ENCODE results near the gene HINT1.
"Not testable (repeated sequence)": the region's sequence is repeated elsewhere in the genome, so short reads cannot be mapped to it uniquely, and the experiment has no call there.

The HINT1 gene

DNA sequence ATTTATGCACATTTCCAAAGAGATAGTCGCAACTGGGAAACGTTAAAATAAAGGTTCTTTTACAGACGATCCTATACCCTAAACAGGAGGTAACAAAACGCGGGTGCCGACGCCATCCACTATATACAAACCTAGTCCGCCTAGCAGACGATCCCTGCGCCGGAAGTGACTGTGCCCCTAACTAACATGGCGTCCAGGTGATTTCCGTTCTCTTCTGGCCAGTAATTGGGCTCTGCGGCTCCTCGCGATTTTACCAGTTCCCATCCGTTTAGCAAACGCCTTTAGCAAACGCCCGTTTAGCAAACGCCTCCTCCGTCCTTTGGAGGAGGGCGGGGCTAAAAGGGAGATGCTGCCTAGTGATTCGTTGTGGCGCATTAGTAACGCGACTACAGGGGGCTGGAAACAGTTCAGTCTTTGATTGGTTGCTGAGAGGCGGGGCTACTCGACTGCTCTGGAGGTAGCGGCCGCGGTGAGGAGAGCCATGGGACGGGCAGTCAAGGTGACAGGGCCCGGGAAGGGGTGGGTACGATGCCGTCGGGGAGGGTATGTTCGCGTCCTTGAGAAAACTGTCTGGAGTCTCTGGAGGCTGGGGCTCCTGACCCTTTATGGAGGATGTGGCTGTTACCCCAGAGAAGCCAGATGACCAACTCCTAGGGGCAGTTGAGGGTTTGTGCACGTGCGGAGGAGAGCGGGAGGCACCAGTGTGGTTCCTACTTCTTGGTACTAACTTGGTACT lies 5.7 kb upstream of the HINT1 start, which contains the start of gene LYRM7:
Gene LYRM7, plus strand, starts transcription at position 405 of the 736 bp plus-strand sequence. Its CDS starts 77 bp downstream, at position 482.
- DNase-seq: peak; percentile 95

DNA sequence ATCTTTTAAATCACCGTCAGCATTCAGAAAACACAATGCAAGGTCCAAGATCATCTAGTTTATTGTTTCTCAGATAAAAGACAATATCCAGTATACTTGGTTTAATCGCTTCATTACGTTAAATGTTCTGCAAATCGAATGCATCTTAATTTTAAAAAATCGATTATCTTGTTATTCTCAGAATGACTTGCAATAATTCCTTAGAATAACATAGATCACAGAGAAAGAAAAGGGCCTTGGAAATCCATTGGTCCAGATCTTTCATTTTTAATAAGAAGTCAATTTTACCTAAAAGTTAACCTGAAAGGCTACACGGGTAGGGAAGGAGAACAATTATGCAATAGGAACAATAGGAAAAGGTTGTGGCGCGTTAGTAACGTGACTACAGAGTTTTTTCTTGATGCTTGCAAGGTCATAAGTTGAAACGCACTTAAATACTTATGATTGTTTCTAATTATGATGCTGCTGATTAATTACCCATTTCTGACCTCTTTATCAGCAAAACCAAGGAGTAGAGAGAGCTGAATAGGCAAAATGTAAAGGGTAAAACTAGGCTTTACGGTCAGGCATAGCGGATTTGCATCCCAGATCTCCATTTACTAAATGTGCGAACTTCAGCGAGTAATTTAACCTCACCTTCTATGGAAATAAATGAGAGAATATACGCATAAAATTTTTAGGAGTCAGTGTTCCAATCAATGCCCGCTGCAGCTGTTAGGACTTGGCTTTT lies 4.9 kb upstream of the HINT1 start:
- DNase-seq: no peak

DNA sequence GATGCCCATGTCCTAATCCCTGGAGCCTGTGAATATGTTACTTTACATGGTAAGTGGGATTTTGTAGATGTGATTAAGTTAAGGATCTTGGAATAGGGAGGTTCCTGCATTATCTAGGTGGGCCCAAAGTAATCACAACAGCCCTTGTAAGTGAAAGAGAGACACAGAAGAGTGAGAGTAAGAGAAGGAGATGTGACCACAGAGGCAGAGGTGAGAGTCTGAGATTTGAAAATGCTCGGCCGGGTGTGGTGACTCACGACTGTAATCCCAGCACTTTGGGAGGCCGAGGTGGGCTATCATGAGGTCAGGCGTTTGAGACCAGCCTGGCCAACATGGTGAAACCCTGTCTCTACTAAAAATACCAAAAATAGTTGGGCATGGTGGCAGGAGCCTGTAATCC lies 2.6 kb upstream of the HINT1 start:
- no peak for DNase-seq

DNA sequence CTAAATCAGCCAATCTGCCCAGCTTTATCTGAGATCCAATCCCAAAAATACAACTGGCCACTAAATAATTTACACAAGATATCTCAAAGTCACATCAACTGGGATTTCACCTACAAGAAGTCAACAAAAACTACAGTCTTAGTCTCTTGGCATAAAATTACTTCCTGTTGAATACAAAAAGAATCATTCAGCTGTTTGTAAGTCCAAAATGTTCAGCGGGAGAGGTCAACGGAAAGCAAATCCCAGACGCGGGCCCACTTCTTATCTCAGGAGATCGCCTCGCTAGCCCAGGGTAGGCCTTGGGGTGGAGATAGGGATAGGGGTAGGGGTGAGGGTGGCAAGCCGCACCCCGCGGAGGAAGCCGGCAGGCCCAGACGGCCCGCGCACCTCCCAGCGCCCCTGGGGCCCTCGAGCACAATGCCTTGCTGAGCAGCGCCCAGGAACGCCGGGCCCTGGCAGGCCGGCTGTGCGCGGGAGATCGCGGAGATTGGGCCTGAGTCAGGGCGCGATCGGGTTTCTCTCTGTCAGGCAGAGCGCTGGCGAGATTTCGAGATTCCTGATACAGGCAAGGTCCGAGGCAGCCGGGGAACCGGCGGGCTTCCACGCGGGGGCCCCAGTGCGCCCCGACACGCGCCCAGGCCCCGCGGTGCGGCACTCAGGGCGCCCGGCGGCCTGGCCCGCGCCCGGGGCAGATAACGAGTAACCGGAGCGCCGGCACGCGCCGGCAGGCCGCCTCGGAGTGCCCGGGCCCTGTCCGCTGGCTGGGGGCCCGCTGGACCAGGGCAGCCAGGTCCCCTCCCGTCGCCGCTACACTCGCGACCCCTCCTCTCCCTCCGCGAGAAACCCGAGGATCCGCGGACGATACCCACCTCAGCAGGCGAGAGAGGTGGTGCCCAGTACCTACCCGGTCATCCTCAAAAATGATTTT lies 601 bp downstream of the HINT1 start:
- DNase-seq: peak; percentile 78

DNA sequence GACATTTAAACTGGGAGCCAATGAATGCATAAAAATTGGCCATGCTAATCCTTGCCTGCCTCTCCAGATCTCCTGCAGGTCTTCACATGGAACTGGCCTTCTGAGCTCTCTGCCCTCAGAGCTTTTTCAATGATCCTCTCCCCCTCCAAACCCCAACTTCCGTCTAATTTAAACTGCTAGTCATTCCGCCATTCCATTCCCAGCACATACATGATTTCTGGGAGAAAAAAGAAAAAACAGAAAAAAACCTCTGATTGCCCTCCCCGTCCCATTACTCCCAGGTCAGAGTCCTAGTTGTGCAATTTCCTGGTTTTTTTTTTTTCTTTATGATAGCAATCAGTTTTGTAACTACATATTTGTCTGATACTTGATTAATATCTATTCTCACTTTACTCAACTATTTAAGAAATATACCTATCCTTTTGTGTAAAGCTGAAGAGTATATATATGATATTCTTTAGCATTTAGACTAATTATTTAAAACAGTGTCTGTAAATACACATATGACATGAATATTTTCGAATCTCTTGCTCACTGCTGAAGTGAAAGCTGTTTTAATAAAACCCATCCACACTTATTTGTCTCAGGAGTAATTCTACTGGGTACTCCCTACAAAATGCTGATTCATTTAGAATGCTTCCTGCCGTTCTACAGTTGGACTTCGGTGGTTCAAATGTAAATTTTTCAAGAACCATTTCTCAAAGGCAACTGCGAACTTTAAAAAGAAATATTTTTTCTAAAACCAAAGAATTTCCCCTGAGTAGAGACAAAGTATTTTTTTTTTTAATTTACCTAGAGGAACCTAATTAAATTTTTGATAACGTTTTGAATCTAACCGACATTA lies 1.6 kb downstream of the HINT1 start:
- DNase-seq: no peak

DNA sequence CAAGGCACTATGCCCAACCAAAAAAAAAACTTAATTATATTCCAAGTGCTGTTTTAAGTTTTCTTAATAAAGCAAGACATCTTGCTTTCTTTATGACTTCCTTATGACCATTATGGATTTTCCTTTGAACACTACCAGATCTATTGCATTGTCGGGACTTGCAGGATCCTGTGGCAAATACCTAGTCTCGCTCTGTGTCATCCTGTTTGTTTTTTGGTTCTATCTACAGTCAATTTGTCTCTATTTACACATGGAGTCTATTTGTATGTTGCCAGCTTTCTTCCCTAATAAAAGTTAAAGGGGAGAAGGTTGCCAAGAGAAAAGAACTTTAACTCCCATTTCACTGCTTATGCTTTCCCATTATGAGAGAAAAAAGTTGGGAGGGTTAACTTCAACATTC lies 4.9 kb downstream of the HINT1 start:
- DNase-seq: no peak

DNA sequence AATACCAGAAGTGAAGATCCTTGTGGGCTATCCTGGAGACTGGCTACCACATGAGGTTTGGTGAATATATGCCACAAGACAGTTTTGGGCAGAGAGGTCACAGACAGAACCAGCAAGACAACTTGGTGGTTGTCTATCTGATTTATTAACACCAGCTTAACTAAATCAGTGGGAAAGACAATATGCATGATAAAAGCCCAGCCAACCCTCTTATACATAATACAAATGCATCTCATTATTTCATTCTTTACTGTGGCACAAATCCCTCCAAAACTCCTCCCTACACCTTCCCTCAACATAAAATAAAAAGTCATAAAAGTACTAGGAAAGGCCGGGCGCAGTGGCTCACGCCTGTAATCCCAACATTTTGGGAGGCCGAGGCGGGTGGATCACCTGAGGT lies 8.1 kb downstream of the HINT1 start:
- no peak for DNase-seq

DNA sequence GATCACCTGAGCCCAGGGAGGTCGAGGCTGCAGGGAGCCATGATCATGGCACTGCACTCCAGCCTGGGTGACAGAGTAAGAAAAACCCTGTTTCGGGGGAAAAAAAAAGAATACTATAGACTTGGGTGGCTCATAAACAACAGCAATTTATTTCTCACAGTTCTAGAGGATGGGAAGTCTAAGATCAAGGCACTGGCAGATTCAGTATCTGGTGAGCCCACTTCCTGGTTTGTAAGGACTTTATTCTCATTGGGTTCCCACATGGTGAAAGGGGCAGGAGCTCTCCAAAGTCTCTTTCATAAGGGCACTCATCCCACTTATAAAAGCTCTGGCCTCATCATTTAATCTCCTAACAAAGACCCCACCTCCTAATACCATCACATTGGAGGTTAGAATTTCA lies 8.7 kb downstream of the HINT1 start:
- no peak for DNase-seq

DNA sequence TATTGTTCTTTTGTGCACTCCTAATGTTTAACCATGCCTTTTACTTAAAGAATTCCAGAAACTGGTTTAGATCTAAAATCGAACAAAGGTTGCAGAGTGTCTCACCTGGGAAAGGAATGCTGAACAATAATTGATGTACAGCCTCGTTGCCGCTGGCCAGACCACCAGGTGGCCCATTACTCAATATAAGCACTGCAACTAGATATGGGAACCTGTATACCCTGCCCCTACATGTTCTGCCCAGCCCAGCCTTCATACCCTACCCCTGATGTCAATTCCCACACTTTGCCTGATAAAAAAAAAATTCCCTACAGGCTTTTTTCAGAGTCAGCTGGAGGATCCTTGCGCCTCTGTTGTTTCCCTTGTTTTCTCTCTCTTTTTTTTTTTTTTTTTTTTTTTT lies 13.8 kb downstream of the HINT1 start:
- no peak for DNase-seq

DNA sequence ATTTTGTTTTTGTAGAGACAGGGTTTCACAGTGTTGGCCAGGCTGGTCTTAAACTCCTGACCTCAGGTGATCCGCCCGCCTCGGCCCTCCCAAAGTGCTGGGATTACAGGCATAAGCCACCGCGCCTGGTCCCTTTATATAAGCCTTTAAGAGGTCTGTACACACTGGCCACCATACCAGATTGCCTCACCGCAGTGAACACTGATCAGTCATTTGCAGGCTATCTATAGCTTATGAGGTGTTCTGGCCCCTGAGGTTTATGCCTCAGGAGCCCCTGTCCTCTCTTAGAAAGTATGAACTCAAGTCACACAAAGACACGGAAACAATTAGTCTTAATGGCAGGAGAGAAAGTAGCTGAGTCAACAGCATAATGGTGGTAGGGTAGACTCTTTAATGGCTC lies 14.6 kb downstream of the HINT1 start:
- DNase-seq: no peak

DNA sequence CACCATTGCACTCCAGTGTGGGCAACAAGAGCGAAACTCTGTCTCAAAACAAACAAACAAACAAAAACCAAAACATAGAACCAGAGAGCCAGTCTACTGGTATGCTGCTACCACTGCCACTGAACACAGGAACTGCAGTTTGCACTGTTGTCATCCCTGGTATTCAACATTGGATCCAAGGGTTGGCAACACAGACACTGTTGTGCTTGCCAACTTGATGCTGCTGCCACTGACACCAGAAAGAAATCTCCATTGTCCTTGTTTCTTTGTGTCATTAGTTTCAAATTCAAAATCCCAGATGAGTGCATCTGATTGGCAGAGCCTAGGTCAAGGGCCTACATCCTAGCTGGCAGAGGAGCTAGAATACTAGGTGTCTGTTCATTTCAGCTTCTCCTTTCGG lies 16.2 kb downstream of the HINT1 start:
- DNase-seq: no peak

DNA sequence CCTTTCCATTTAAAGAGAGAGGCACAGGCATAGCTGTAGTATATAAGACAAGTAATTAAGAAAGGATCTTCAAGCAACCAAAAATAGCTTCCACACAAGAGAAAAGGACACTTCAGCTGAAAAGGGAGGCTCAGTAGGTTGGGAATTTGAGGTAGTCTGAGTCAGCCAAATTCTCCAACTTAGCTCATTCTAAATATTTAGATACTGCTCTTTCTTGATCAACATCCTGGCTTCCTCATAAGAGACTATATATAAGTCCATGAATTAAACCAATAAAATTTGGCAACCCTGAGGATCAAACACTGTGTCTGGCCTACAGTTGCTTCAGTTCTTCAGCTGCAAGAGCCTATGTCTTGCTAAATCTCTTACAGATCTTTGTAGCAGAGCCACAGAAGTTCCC lies 17.8 kb downstream of the HINT1 start:
- DNase-seq: no peak

DNA sequence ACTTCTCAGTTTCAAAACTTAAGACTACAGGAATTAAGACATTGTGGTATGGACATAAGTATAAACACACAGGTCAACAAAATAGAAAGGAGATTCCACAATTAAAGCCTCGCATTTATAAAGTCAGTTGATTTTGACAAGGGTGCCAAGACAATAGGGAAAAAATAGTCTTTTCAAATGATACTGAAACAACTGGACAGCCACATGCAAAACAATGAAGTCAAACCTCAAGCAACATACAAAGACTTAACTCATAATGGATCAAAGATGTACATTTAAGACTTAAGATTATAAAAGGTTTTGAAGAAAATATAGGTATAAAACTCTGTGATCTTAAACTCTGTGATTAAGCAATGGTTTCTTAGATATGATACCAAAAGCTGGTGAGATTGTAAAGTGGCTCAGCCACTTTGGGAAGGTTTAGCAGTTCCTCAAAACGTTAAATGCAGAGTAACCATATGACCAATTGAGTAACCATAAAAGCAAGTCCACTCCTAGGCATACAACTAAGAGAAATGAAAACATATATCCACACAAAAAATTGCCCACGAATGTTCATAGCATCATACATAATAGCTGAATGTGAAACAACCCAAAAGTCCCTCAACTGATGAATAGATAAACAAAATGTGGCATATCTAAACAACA lies 22.0 kb downstream of the HINT1 start:
- no peak for DNase-seq

DNA sequence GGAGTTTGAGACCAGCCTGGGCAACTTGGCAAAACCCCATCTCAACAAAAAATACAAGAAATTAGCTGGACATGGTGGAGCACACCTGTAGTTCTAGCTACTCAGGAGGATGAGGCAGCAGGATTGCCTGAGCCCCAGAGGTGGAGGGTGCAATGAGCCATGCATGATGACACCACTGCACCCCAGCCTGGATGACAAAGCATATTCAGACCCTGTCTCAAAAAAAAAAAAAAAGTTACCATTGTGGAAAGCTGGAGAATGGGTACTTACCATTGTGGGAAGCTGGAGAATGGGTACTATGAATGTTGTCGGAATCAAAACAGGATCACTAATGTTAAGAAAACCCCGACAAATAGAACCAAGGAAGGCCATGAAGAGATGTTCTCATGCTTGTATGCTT lies 25.7 kb downstream of the HINT1 start:
- no peak for DNase-seq

DNA sequence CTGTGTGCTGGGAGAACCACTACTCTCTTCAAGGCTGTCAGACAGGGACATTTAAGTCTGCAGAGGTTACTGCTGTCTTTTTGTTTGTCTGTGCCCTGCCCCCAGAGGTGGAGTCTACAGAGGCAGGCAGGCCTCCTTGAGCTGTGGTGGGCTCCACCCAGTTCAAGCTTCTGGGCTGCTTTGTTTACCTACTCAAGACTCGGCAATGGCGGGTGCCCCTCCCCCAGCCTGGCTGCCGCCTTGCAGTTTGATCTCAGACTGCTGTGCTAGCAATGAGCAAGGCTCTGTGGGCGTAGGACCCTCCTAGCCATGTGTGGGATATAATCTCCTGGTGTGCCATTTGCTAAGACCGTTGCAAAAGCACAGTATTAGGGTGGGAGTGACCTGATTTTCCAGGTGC lies 26.6 kb downstream of the HINT1 start:
- DNase-seq: peak; percentile 22

DNA sequence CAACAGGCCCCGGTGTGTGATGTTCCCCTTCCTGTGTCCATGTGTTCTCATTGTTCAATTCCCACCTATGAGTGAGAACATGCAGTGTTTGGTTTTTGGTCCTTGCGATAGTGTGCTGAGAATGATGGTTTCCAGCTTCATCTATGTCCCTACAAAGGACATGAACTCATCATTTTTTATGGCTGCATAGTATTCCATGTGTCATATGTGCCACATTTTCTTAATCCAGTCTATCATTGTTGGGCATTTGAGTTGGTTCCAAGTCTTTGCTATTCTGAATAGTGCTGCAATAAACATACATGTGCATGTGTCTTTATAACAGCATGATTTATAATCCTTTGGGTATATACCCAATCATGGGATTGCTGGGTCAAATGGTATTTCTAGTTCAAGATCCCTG lies 32.0 kb downstream of the HINT1 start:
- DNase-seq: not testable (repeated sequence)

DNA sequence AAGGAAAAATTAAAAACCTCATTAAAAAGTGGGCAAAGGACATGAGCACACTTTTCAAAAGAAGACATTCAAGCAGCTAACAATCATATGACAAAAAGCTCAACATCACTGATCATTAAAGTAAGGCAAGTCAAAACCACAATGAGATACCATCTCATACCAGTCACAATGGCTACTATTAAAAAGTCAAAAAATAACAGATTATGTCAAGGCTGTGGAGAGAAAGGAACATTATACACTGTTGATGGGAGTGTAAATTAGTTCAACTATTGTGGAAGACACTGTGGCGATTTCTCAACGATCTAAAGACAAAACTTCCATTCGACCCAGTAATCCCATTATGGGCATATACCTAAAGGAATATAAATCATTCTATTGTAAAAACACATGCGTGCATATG lies 35.8 kb downstream of the HINT1 start:
- DNase-seq: no peak

DNA sequence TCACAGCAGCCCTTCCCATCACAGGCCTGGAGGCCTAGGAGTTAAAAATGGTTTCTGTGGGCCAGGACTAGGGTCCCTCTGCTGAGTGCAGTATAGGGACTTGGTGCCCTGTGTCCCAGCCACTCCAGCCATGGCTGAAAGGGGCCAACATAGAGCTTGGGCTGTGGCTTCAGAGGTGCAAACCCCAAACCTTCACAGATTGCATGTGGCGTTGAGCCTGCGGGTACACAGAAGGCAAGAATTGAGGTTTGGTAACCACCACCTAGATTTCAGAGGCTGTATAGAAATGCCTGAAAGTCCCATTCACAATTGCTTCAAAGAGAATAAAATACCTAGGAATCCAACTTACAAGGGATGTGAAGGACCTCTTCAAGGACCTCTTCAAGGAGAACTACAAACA lies 37.8 kb downstream of the HINT1 start:
- DNase-seq: not testable (repeated sequence)

DNA sequence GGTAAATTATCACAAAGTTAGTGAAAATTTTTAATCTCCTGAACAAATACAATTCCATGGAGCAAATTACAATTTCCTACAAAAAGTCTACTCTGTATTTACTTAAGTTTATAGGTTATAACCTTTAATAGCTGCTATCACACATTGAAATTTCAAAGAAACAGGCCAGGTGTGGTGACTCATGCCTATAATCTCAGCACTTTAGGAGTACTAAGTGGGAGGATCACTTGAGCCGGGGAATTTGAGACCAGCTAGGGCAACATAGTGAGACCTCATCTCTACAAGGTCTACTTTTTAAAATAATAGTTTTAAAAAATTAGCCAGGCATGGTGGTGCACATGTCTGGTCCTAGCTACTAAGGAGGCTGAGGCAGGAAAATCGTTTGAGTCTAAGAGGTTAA lies 50.3 kb downstream of the HINT1 start:
- DNase-seq: no peak

DNA sequence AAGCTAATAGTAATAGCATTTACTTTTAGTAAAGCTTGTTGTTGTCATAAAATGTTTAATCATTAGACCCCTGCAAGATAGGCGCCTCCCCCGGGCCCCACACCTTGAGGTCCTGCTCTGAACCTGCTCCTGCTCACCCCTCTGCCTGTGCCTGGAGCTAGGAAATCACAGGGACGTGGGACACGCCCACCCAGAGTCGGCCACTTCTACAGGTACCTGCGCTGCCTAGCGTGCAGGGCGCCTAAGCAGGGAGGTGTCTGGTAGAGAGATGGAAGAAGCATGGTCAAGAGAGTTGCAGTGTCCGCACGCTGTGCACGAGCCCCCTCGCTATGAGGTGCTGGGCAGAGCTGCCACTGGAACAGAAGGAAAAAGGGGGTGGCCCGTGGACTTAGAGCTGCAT lies 52.6 kb downstream of the HINT1 start:
- DNase-seq: no peak

DNA sequence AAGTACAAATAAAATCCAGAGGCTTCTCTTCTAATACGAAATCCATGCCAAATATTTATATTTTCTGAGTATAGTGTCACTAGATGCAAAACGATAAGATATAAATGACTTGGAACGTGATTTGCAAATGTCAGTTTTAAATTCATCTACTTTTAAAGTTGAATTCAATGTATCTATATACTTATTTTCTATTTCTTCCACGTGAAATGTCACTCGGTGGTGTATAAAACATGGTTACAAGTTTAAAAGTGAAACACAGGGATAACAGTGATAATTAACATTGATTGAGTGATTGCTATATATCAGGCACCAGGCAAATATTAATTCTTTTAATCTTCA lies 54.8 kb downstream of the HINT1 start:
- DNase-seq: no peak

All from CD4-positive, alpha-beta T cell treated with Interleukin-6 for 4 hours (primary cell).